HAP-1 (cell line): ENCODE results near the gene SERPINB1.
"Not testable (repeated sequence)": the region's sequence is repeated elsewhere in the genome, so short reads cannot be mapped to it uniquely, and the experiment has no call there.

ENCODE experiments used
- DNase-seq, 2 experiments: peaks; one replicate each; pipeline ENCODE4 v3.0.0-alpha.2; 2016 to 2020; ENCODE audit warnings: low spot score in 2 of 2
- H3K27me3 ChIP-seq: fragments of 250-450 bp; sonication (Bioruptor Pico); 2 replicates; pipeline ENCODE4 v1.5.1; 2020; ENCODE audit warnings: low read depth, mild to moderate bottlenecking, moderate library complexity
- H3K36me3 ChIP-seq: fragments of 250-450 bp; sonication (Bioruptor Pico); replicated peaks from 2 replicates; pipeline ENCODE4 v1.5.1; 2020; ENCODE audit warnings: mild to moderate bottlenecking
- H3K4me1 ChIP-seq: fragments of 250-450 bp; sonication (Bioruptor Pico); 2 replicates; pipeline ENCODE4 v1.5.1; 2020; ENCODE audit warnings: mild to moderate bottlenecking
- H3K4me3 ChIP-seq: fragments of 250-450 bp; sonication (Bioruptor Pico); 2 replicates; pipeline ENCODE4 v1.5.1; 2020; ENCODE audit warnings: mild to moderate bottlenecking, moderate library complexity
- H3K9me3 ChIP-seq: fragments of 250-450 bp; sonication (Bioruptor Pico); 2 replicates; pipeline ENCODE4 v1.5.1; 2020; ENCODE audit warnings: mild to moderate bottlenecking, moderate library complexity
- in situ Hi-C: fragments of 300-500 bp; cut with MboI; formaldehyde crosslinking; loops from 3 replicates; pipeline ENCODE4 v1.14.3; 2020; ENCODE audit warnings: low sequenced_read_pairs, inconsistent platforms, mixed read lengths

Gene SERPINB1

DNA sequence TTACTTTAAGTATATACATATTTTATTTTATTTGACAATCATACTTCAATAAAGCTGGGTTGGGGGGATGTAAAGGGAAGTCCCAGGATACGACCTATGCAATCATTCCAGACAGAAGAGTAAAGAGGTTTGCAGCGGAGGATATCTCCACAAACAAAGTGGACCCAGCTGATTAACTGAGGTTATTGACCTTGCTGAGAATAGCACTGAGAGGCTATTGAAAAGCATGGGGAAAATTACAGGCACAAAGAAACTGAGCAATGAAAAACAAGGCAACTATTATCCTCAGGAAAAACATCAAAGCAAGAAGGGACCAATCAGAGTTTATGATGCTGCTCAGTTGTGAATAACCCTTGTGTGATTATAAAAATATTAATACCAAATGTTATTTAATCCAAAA is 32.6 kb downstream of the SERPINB1 start:
- H3K4me1 ChIP-seq: no peaks in the 10 kb centered on the region
- in situ Hi-C loops: no loop called here
- DNase-seq: no peak
- no peaks in the 10 kb centered on the region for H3K36me3 ChIP-seq
- H3K4me3 ChIP-seq: no peak overlapping the region
- no peaks in the 10 kb centered on the region for H3K9me3 ChIP-seq
- no peaks in the 10 kb centered on the region for H3K27me3 ChIP-seq

DNA sequence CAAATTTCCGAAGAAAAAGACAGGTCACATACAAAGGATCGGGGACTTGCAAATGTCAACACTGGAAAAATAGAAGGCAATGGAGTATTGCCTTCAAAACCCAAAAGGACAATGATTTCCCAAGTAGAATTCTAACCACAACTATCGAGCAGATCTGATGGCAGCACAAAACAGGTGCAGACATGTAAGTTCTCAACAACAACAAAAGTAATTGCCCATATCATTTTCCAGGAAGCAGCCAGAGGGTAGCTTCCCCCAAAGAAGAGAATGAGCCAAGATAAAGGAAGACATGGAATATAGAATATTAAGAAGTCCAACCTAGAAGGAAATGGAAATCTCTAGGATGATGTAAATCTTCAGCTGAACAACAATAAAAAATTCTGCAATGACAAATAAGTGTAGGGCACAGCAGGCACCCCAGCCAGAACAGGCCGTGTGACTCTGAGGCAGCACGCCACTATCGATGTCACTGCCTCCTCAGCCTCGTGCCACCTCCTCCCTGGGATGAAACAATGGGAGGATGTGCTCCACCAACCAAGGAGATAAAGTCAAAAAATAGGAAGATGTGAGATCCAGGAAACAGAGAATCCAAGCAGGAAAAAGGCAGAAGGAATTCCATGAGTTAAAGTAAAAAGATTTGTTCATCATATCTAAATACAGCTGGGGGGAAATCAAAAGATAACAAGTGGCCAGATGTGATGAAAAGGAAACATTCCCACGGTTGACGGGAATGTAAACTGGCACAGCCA is 34.1 kb downstream of the SERPINB1 start:
- no peaks in the 10 kb centered on the region for H3K9me3 ChIP-seq
- no peaks in the 10 kb centered on the region for H3K4me1 ChIP-seq
- DNase-seq: no peak
- no peak overlapping the region for H3K4me3 ChIP-seq
- H3K27me3 ChIP-seq: no peaks in the 10 kb centered on the region
- H3K36me3 ChIP-seq: no peaks in the 10 kb centered on the region
- in situ Hi-C loops: no loop called here

DNA sequence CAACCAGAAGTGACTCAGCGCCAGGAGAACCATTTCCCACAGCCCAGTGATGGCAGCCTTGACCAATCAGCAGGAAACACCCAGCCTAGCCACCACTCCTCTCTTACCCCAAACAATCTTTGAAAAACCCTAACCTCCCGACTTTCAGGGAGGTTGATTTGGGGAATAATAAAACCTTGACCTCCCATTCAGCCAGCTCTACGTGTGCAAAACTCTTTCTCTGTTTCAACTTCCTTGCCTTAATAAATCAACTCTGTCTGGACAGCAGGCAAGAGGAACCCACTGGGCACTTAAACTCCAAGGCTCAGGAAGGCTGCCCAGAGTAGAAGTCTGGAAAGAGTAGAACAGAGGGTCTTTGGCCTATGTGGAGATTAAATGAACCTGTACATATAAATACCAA is 35.0 kb downstream of the SERPINB1 start:
- in situ Hi-C loops: no loop called here
- Histone ChIP-seq H3K4me3 (no peak overlapping the region), H3K9me3 (no peaks in the 10 kb centered on the region), H3K4me1 (no peaks in the 10 kb centered on the region), H3K36me3 (no peaks in the 10 kb centered on the region), H3K27me3 (no peaks in the 10 kb centered on the region)
- DNase-seq: no peak

DNA sequence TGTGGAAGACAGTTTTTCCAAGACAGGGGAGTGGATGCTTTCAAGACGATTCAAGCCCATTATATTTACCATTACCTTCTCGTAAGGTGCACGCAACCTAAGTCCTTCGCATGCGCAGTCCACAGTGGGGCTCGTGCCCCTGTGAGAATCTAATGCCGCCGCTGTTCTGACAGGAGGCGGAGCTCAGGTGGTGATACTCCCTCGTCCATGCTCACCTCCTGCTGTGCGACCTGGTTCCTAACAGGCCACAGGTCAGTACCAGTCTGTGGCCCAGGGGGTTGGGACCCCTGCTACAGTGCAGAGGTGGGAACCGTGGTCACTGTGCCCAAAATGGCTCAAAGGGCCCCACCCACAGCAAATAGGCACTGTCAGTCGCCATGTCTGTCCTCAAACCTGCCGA is 36.6 kb downstream of the SERPINB1 start:
- Histone ChIP-seq H3K4me1 (no peaks in the 10 kb centered on the region), H3K36me3 (no peaks in the 10 kb centered on the region), H3K9me3 (no peaks in the 10 kb centered on the region), H3K27me3 (no peaks in the 10 kb centered on the region), H3K4me3 (no peak overlapping the region)
- no peak for DNase-seq
- in situ Hi-C loops: no loop called here

DNA sequence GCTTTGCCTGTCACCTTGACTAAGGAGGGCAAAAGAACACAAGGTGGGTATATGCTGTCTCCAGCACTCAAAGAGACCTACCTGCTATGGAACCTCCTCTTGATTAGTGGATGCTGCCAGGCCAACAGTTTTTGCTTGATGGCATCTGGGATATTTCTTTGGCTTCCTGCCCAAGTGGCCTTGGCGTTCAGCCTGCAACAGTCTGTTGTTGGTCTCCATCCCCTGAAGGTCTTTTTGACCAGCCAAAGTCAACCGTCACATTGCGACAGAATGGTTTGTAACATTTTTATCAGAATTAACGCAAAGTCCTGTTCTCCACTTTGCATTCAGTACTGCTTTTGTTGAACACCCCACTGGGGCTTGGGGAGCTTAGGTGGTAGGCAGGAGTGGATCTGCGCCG is 37.1 kb downstream of the SERPINB1 start:
- Histone ChIP-seq H3K4me3 (no peak overlapping the region), H3K9me3 (no peaks in the 10 kb centered on the region), H3K27me3 (no peaks in the 10 kb centered on the region), H3K36me3 (no peaks in the 10 kb centered on the region), H3K4me1 (no peaks in the 10 kb centered on the region)
- in situ Hi-C loops: no loop called here
- DNase-seq: no peak

DNA sequence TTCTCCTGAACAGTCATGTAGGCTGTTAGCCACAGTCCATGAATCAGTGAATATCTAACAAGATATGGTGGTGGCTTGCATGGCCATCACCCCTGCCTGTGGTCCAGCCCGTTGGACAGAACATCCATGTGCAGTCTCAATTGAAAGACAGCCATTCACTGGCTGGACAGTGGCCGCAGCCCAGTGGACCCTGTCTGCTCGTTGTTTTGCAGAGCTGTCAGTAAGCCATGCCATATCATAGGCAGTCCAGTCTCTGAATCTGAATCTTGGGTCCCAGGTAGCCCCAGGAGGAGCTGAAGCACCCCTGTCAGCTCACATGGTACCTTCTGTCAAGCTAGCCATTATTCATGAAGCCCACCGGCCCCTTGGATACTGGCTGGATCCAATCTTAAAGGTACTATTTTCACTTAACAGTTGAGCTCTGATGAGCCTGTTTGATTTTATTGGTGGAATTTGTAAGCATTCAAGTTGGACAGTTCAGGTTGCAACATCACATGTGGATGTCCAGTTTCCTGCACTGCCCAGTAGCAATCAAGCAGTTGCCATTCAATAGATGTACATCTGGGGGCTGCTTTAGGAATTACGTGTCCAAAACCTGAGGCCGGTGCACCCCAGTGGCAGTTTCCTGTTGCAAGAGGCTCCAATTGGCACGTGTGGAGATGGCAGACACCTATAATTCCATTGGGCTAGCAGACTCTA is 37.8 kb downstream of the SERPINB1 start:
- H3K4me1 ChIP-seq: no peaks in the 10 kb centered on the region
- H3K27me3 ChIP-seq: no peaks in the 10 kb centered on the region
- no peak for DNase-seq
- H3K36me3 ChIP-seq: no peaks in the 10 kb centered on the region
- no peaks in the 10 kb centered on the region for H3K9me3 ChIP-seq
- in situ Hi-C loops: no loop called here
- no peak overlapping the region for H3K4me3 ChIP-seq

DNA sequence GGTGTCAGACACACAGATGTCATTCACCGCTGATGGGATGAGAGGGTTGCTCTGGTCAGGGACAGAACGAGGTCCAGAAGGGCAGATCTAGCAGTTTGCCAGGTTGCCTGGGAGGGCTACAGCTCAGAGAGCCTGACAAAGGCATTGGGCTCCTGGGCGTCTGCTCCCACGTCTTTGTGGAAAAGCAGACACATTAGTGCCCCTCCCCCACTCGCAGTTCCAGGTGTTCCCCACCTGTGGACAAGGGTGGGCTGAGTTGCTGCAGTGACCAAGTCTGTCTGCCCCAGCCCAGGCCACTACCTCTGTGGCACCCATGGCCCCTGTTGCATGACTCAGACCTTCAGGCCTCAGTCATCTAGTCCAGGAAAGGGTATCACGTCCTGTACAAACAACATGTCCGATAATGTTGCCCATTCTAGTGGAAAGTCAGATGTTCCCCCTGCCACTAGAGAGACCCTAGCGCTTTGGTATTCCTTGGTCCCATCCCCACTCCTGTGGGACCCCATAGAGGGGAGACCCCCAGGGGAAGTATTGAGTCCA is 39.1 kb downstream of the SERPINB1 start:
- Histone ChIP-seq H3K27me3 (no peaks in the 10 kb centered on the region), H3K9me3 (no peaks in the 10 kb centered on the region), H3K36me3 (no peaks in the 10 kb centered on the region), H3K4me1 (peaks cover 4% of the 10 kb centered on the region), H3K4me3 (no peak overlapping the region)
- in situ Hi-C loops: no loop called here
- DNase-seq: no peak

DNA sequence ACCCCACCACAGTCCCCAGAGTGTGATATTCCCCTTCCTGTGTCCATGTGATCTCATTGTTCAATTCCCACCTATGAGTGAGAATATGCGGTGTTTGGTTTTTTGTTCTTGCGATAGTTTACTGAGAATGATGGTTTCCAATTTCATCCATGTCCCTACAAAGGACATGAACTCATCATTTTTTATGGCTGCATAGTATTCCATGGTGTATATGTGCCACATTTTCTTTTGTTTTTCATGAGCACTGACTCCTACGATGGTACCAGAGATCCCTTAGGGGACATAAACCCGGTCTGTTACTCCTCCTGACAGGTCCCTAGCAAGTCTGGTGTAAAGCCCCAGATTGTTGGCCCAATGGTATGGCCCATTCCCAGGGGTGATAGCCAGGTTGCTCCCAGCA is 40.0 kb downstream of the SERPINB1 start:
- H3K9me3 ChIP-seq, in situ Hi-C loops, H3K36me3 ChIP-seq, H3K4me3 ChIP-seq, DNase-seq, H3K27me3 ChIP-seq, H3K4me1 ChIP-seq: not testable (repeated sequence)

DNA sequence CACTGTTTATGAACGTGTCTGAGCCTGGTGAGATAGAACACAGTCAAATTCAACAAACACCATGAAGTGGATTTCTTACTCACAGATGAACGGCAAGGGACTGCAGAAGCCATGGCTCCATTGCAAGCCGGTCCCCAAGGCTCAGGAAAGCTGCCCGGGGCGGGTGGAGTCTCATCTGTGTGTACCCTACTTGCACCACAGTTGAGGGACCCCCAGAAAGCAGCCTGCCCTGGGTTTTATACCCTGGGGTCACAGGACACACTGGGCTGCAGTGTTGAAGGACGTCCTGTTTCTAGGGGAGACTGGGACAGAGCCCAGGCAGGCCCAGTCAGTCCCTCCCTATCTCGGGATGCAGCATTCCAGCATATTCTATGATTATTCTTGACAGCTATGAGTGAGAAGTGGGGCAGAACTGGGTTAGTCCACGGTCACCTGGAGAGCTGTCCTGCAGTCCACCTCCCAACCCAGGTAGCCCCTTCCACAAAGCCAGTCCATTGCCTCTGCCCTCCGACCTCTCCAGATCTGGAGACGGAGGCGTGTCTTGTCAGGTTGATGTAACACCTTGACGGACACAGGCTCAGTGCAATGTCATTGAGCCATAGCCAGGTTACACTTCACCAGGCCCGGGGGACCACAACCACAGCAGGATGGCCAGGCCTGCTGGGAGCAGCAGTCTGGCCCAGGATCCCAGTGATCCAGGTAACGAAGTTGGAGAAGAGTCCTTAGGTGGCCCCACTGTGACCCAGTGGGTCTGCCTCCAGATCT is 40.9 kb downstream of the SERPINB1 start:
- H3K9me3 ChIP-seq: no peaks in the 10 kb centered on the region
- H3K36me3 ChIP-seq: no peaks in the 10 kb centered on the region
- no peak for DNase-seq
- peaks cover 4% of the 10 kb centered on the region for H3K4me1 ChIP-seq
- H3K4me3 ChIP-seq: no peak overlapping the region
- in situ Hi-C loops: no loop called here
- H3K27me3 ChIP-seq: no peaks in the 10 kb centered on the region

DNA sequence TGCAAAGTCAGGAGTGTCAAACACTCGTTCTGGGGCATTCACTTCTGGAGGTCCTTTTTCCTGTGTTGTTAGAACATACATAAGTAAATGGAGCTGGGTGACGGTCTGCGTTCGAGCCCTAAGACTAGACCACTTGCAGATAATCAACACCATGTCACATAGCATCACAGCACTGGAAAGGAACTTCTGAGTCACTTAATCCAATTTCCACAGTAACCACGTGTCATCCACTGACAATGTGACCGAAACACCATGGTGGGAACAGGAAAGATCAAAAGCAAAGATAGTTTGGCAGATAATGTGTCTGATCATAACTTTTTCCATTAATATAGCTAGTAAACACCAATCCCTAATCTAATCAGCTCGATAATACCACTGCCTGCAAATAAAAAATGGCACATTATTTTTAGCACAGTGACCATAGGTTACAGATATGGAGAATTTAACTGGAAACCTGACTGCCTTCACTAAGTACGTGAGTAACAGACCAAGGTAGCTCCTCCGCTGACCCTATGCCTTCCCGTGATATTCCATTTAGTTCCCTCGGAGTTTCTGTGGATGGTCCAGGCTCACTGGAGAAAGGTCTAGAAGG is 41.6 kb downstream of the SERPINB1 start:
- Histone ChIP-seq H3K9me3 (no peaks in the 10 kb centered on the region), H3K27me3 (no peaks in the 10 kb centered on the region), H3K4me1 (peaks cover 4% of the 10 kb centered on the region), H3K36me3 (no peaks in the 10 kb centered on the region), H3K4me3 (no peak overlapping the region)
- in situ Hi-C loops: no loop called here
- DNase-seq: no peak

DNA sequence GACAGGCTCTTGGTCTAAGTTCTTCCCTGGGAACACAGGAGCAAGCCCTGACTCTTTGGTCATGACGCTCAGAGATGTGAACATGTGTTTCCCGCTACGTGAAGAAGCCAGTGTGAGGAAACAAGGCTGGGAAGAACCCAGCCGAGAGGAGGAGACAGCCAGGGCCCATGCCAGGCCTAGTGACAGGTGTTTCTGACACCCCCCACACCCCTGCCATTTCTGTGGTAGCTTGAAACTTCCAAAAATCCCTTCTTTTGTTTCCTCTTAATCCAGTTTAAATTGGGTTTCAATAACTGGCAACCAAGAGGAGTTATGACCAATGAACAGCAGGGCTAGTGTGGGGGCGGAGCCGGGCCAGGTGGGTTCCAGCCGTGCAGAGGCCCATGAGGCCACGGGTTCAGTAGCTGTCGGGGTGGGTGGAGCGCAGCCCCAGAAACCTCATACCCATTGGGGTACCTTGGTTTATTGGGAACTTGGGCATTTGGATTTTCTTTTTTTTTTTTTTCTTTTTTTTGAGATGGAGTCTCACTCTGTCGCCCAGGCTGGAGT is 43.0 kb downstream of the SERPINB1 start:
- Histone ChIP-seq H3K4me1 (peaks cover 4% of the 10 kb centered on the region), H3K9me3 (no peaks in the 10 kb centered on the region), H3K27me3 (no peaks in the 10 kb centered on the region), H3K4me3 (no peak overlapping the region), H3K36me3 (no peaks in the 10 kb centered on the region)
- DNase-seq: peak; percentile 16 to 39
- in situ Hi-C loops: no loop called here

DNA sequence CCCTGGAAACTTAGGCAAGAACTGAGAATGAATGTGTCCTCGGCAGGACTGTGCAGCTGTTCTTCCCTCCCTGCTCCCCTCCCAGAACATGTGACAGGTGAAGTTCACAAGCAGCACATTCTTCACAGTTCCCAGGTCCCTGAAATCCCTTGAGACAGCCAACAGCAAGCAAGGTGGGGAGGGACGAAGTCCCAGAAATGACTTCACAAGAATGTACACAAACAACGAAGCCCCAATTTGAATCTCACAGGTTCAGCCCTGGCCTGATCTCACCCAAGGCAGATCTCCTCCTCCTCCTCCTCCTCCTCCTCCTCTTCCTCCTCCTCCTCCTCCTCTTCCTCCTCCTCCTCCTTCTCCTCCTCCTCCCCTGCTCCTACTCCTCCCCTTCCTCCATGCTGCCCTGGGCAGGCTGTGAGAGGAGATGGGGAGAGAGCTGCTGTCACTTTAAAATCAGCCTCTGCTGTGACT is 44.1 kb downstream of the SERPINB1 start:
- Histone ChIP-seq H3K4me3 (no peak overlapping the region), H3K4me1 (peaks cover 4% of the 10 kb centered on the region), H3K36me3 (no peaks in the 10 kb centered on the region), H3K27me3 (no peaks in the 10 kb centered on the region), H3K9me3 (no peaks in the 10 kb centered on the region)
- in situ Hi-C loops: no loop called here
- no peak for DNase-seq

DNA sequence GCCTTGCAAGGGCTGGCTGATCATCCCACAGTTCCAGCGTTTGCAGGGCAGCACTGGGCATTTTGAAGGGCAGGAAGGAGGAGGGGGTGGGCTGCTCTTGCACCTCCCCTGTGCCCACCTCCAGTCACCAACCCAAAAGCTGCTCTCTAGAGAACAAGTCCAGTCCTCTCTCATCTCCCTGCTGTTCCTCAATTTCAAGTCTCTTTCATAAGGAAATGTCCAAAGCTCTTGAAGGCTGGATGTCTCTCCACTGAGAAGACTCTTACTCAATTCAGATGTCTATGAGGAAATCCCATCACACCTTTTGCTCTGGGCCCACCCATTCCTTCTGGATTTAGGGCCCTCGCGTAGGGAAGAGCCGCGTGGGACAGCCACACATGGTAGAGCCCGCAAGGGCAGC is 44.8 kb downstream of the SERPINB1 start:
- no peaks in the 10 kb centered on the region for H3K9me3 ChIP-seq
- no peaks in the 10 kb centered on the region for H3K36me3 ChIP-seq
- peaks cover 4% of the 10 kb centered on the region for H3K4me1 ChIP-seq
- no peaks in the 10 kb centered on the region for H3K27me3 ChIP-seq
- in situ Hi-C loops: no loop called here
- H3K4me3 ChIP-seq: no peak overlapping the region
- DNase-seq: no peak
